K562 (cell line): ENCODE measurements around the gene FCGR3A. TPM values are rescaled to one million over a fixed set of nuclear protein-coding genes. Genes with fewer than 3 reads are reported as not detected.
"Not testable (repeated sequence)": the region's sequence is repeated elsewhere in the genome, so short reads cannot be mapped to it uniquely, and the experiment has no call there.

Experiments
- ARNT ChIP-seq, 2 experiments: fragments of 450-650 bp; IDR thresholded peaks; 2 replicates each; pipeline ENCODE4 v1.6.1; 2016; ENCODE audit warnings: mild to moderate bottlenecking in 1 of 2
- BACH1 ChIP-seq: fragments of 200-800 bp; sonication (Bioruptor generic); IDR thresholded peaks from 2 replicates; pipeline ENCODE4 v1.6.1; 2016; ENCODE audit warnings: missing genetic modification characterization, missing compliant biosample characterization
- CXXC5 ChIP-seq: fragments of 250-450 bp; sonication (Bioruptor Pico); IDR thresholded peaks from 2 replicates; pipeline ENCODE4 v1.8.0; 2022; ENCODE audit warnings: inconsistent platforms, mild to moderate bottlenecking, moderate library complexity
- FOXM1 ChIP-seq, 2 experiments: fragments of 450-650 bp in 1 of 2; sonication (generic) in 1 of 2; formaldehyde crosslinking in 1 of 2; IDR thresholded peaks; 2 replicates each; pipeline versions ENCODE4 v1.6.1 to v1.9.0; 2017 to 2022; ENCODE audit warnings: low read depth in 2 of 2, mild to moderate bottlenecking in 2 of 2, missing genetic modification reagents in 1 of 2, moderate library complexity in 1 of 2
- GABPA ChIP-seq: fragments of 200-800 bp; sonication (Bioruptor generic); conservative IDR thresholded peaks from 2 replicates; pipeline ENCODE4 v1.6.1; 2016; ENCODE audit warnings: low read depth, missing genetic modification characterization, missing compliant biosample characterization
- HDAC1 ChIP-seq, 2 experiments: fragments of 450-650 bp; IDR thresholded peaks; 2 replicates each; pipeline ENCODE4 v1.6.1; 2016 to 2017; ENCODE audit warnings: inconsistent platforms in 1 of 2, mild to moderate bottlenecking in 1 of 2, moderate library complexity in 1 of 2
- MEF2A ChIP-seq: IDR thresholded peaks from 2 replicates; pipeline ENCODE4 v1.6.1; 2011; ENCODE audit warnings: low read depth, mild to moderate bottlenecking, low read length, moderate library complexity; ENCODE audit not compliant: control insufficient read depth
- MEF2D ChIP-seq: conservative IDR thresholded peaks from 2 replicates; pipeline ENCODE4 v1.6.1; 2016; ENCODE audit warnings: low read depth, missing genetic modification characterization, missing compliant biosample characterization
- PHF21A ChIP-seq: fragments of 450-650 bp; IDR thresholded peaks from 2 replicates; pipeline ENCODE4 v1.6.1; 2017; ENCODE audit warnings: low read depth, borderline replicate concordance
- POLR2B ChIP-seq: fragments of 450-650 bp; IDR thresholded peaks from 2 replicates; pipeline ENCODE4 v1.6.1; 2018; ENCODE audit warnings: low read depth; ENCODE audit not compliant: partially characterized antibody
- RAD51 ChIP-seq: fragments of 450-650 bp; IDR thresholded peaks from 2 replicates; pipeline ENCODE4 v1.7.1; 2016; ENCODE audit warnings: low read depth, mild to moderate bottlenecking, borderline replicate concordance
- SIN3A ChIP-seq, 2 experiments: fragments of 150-350 bp in 1 of 2; IDR thresholded peaks; 2 replicates each; pipeline ENCODE4 v1.6.1; 2011 to 2016; ENCODE audit warnings: borderline replicate concordance in 2 of 2, low read depth in 2 of 2, low read length in 2 of 2, mild to moderate bottlenecking in 2 of 2, moderate library complexity in 2 of 2; ENCODE audit not compliant: control insufficient read depth in 1 of 2
- SOX6 ChIP-seq: fragments of 450-650 bp; IDR thresholded peaks from 2 replicates; pipeline ENCODE4 v1.6.1; 2014; ENCODE audit warnings: mild to moderate bottlenecking
- SUPT5H ChIP-seq: fragments of 450-650 bp; IDR thresholded peaks from 2 replicates; pipeline ENCODE4 v1.6.1; 2016
- ZFX ChIP-seq: sonication (generic); formaldehyde crosslinking; IDR thresholded peaks from 2 replicates; pipeline ENCODE4 v1.8.0; 2022; ENCODE audit warnings: mild to moderate bottlenecking, missing genetic modification reagents, moderate library complexity
- polyA plus RNA-seq, 8 experiments: library from polyadenylated mRNA; depleted of rRNA in 4 of 8; stranded (reverse) in 5 of 8; unstranded in 3 of 8; fragments of >200 nt; fragmentation: Nextera tagmentation in 2 of 8; fragmentation: Illumina TruSeq in 1 of 8; extraction: Ambion mirVana in 2 of 8; extraction: Trizol in 1 of 8; gene quantifications; 2 replicates each; pipeline versions ENCODE4 v1.2.1 to v1.2.3, GENCODE V29; 2011 to 2014; ENCODE audit warnings: inconsistent platforms in 1 of 8, missing spikeins in 1 of 8
- total RNA-seq, 7 experiments: library from RNA; depleted of rRNA in 6 of 7; stranded (reverse); fragments of >200 nt in 6 of 7; fragmentation: Illumina TruSeq in 2 of 7; extraction: Trizol in 2 of 7; gene quantifications; 2 replicates each; pipeline versions ENCODE4 v1.2.1 to v1.2.3, GENCODE V29; 2011 to 2021; ENCODE audit warnings: low replicate concordance in 1 of 7
- TF ChIP-seq, protein P1 (sequence below): sonication (generic); formaldehyde crosslinking; IDR thresholded peaks from 2 replicates; pipeline ENCODE4 v1.8.0; 2022; ENCODE audit warnings: mild to moderate bottlenecking, missing genetic modification reagents
- TF ChIP-seq, protein P2 (sequence below): sonication (generic); formaldehyde crosslinking; IDR thresholded peaks from 2 replicates; pipeline ENCODE4 v1.8.0; 2022; ENCODE audit warnings: mild to moderate bottlenecking, missing genetic modification reagents
- TF ChIP-seq, protein P3 (sequence below): IDR thresholded peaks from 3 replicates; pipeline ENCODE4 v1.6.1; 2011; ENCODE audit warnings: borderline replicate concordance, mild to moderate bottlenecking, moderate library complexity; ENCODE audit not compliant: insufficient read length; ENCODE audit errors: extremely low read depth

Gene FCGR3A
- total and polyA plus RNA-seq, 9 of the 15 experiments (the other 6 are each of a cell fraction or from before 2014, with no cell fraction given): 0.04 to 0.29 (median 0.14) TPM; not detected in 3

DNA sequence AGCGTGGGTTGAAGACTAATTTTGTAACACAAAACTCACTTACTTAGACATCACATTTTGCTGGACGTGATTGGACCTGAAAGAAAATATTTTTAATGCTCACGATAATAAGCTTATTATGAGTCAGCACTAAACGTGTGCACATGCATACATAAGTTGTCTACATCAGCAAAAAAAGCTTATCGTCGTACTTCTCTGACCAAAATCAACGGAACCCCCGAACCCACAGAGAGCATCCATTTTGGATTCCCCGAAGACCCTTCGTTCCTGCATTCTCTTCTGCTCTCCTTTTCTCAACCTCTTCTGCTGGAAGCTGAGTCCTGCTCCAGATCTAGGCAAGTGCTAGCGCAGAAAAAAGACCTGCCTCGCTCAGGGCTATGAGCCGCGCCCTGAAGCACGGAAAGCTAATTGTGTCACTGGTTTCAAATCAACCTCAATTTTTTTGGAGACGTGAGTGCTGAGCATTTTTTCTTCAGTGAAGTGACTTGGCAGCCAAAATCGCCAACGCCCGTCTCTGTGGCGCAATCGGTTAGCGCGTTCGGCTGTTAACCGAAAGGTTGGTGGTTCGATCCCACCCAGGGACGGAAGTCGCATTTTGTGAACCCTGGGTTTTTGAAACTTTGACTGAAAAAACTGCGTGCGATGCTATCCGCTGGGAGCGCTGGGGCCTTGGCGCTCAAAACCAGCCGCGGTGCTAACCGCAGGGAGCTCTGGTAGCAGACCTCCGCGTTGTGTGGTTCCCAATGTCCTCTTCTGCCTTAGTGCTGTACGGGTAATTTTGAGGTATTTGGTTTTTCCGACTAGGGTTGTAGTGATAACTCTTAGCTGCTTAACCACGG, 9.7 kb downstream of the FCGR3A start (continued):
- TF ChIP-seq, protein P1, sequence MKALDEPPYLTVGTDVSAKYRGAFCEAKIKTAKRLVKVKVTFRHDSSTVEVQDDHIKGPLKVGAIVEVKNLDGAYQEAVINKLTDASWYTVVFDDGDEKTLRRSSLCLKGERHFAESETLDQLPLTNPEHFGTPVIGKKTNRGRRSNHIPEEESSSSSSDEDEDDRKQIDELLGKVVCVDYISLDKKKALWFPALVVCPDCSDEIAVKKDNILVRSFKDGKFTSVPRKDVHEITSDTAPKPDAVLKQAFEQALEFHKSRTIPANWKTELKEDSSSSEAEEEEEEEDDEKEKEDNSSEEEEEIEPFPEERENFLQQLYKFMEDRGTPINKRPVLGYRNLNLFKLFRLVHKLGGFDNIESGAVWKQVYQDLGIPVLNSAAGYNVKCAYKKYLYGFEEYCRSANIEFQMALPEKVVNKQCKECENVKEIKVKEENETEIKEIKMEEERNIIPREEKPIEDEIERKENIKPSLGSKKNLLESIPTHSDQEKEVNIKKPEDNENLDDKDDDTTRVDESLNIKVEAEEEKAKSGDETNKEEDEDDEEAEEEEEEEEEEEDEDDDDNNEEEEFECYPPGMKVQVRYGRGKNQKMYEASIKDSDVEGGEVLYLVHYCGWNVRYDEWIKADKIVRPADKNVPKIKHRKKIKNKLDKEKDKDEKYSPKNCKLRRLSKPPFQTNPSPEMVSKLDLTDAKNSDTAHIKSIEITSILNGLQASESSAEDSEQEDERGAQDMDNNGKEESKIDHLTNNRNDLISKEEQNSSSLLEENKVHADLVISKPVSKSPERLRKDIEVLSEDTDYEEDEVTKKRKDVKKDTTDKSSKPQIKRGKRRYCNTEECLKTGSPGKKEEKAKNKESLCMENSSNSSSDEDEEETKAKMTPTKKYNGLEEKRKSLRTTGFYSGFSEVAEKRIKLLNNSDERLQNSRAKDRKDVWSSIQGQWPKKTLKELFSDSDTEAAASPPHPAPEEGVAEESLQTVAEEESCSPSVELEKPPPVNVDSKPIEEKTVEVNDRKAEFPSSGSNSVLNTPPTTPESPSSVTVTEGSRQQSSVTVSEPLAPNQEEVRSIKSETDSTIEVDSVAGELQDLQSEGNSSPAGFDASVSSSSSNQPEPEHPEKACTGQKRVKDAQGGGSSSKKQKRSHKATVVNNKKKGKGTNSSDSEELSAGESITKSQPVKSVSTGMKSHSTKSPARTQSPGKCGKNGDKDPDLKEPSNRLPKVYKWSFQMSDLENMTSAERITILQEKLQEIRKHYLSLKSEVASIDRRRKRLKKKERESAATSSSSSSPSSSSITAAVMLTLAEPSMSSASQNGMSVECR: peak; percentile 55; the same call in 1 of the 2 replicates
- TF ChIP-seq FOXM1 (IDR thresholded peaks at IDR 0.05; ENCODE audit: low read depth): peak; percentile 71
- not testable (repeated sequence) for TF ChIP-seq FOXM1 (CRISPR knock-in tag; IDR thresholded peaks at IDR 0.05; ENCODE audit: low read depth)
- TF ChIP-seq POLR2B: peak; percentile 2
- peak; percentile 64 to 89; a peak in 3 of 4 replicates for TF ChIP-seq ARNT (IDR thresholded peaks at IDR 0.05)
- TF ChIP-seq HDAC1 (IDR thresholded peaks at IDR 0.05): peak; percentile 48 to 99; a peak in 3 of 4 replicates
- 0 out of 2 replicates have a peak, but pooled peaks have one; percentile 14 for TF ChIP-seq PHF21A
- peak; percentile 96 for TF ChIP-seq CXXC5 (CRISPR knock-in tag)
- 0 out of 2 replicates have a peak, but pooled peaks have one; percentile 62 for TF ChIP-seq SUPT5H
- TF ChIP-seq MEF2D (tag): peak; percentile 43; the same call in 1 of the 2 replicates
- TF ChIP-seq, protein P2, sequence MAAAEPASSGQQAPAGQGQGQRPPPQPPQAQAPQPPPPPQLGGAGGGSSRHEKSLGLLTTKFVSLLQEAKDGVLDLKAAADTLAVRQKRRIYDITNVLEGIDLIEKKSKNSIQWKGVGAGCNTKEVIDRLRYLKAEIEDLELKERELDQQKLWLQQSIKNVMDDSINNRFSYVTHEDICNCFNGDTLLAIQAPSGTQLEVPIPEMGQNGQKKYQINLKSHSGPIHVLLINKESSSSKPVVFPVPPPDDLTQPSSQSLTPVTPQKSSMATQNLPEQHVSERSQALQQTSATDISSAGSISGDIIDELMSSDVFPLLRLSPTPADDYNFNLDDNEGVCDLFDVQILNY (CRISPR knock-in tag): 0 out of 2 replicates have a peak, but pooled peaks have one; percentile 66
- TF ChIP-seq BACH1 (tag): peak; percentile 77
- TF ChIP-seq GABPA (tag): peak; percentile 76
- TF ChIP-seq ZFX (CRISPR knock-in tag): peak; percentile 82
- TF ChIP-seq, protein P3, sequence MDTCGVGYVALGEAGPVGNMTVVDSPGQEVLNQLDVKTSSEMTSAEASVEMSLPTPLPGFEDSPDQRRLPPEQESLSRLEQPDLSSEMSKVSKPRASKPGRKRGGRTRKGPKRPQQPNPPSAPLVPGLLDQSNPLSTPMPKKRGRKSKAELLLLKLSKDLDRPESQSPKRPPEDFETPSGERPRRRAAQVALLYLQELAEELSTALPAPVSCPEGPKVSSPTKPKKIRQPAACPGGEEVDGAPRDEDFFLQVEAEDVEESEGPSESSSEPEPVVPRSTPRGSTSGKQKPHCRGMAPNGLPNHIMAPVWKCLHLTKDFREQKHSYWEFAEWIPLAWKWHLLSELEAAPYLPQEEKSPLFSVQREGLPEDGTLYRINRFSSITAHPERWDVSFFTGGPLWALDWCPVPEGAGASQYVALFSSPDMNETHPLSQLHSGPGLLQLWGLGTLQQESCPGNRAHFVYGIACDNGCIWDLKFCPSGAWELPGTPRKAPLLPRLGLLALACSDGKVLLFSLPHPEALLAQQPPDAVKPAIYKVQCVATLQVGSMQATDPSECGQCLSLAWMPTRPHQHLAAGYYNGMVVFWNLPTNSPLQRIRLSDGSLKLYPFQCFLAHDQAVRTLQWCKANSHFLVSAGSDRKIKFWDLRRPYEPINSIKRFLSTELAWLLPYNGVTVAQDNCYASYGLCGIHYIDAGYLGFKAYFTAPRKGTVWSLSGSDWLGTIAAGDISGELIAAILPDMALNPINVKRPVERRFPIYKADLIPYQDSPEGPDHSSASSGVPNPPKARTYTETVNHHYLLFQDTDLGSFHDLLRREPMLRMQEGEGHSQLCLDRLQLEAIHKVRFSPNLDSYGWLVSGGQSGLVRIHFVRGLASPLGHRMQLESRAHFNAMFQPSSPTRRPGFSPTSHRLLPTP: peak; percentile 94
- peak; percentile 72 for TF ChIP-seq SOX6
- 0 out of 2 replicates have a peak, but pooled peaks have one; percentile 16 for TF ChIP-seq MEF2A
- TF ChIP-seq RAD51: 0 out of 2 replicates have a peak, but pooled peaks have one; percentile 45
- peak in 1 of 2 experiments; percentile 11; a peak in 1 of 4 replicates for TF ChIP-seq SIN3A (IDR thresholded peaks at IDR 0.05; ENCODE audit: borderline replicate concordance in 2 of 2, control insufficient read depth in 1 of 2, low read depth in 2 of 2, low read length in 2 of 2)
